Transverse colon (tissue), 4 donors: ENCODE measurements around the gene RFPL1. TPM values are rescaled to one million over a fixed set of nuclear protein-coding genes. Genes with fewer than 3 reads are reported as not detected.

Source experiments
- DNase-seq: peaks from one replicate; pipeline ENCODE4 v3.0.0-alpha.2; 2019
- H3K27ac ChIP-seq, 4 donors: fragments of 200-600 bp; sonication (generic); 2 replicates each; pipeline ENCODE4 v1.5.1; 2016 to 2018; ENCODE audit warnings: inconsistent platforms in 4 of 4
- H3K27me3 ChIP-seq: fragments of 200-600 bp; sonication (generic); 2 replicates; pipeline ENCODE4 v1.5.1; 2017; ENCODE audit warnings: inconsistent platforms
- H3K36me3 ChIP-seq, 4 donors: fragments of 200-600 bp; sonication (generic); 2 replicates each; pipeline ENCODE4 v1.5.1; 2017 to 2019; ENCODE audit warnings: inconsistent platforms in 4 of 4
- H3K4me1 ChIP-seq, 4 donors: fragments of 200-600 bp; sonication (generic); 2 replicates each; pipeline ENCODE4 v1.5.1; 2017 to 2020; ENCODE audit warnings: inconsistent platforms in 4 of 4
- H3K4me3 ChIP-seq, 4 donors: fragments of 200-600 bp; sonication (generic); 1 replicate in 1 of 4; 2 replicates in 3 of 4; pipeline versions ENCODE4 v1.5.1 to v1.6.1; 2017 to 2019; ENCODE audit warnings: inconsistent platforms in 4 of 4
- H3K9me3 ChIP-seq, 2 donors: fragments of 200-600 bp; sonication (generic); 2 replicates each; pipeline ENCODE4 v1.5.1; 2017 to 2019; ENCODE audit warnings: inconsistent platforms in 2 of 2
- CTCF ChIP-seq, 5 experiments: fragments of 200-600 bp in 3 of 5; fragments of 450-650 bp in 2 of 5; sonication (generic) in 3 of 5; IDR thresholded peaks; 1 replicate in 2 of 5; 2 replicates in 3 of 5; pipeline ENCODE4 v1.5.1; 2016 to 2017; ENCODE audit warnings: antibody characterized with exemption in 5 of 5, inconsistent platforms in 3 of 5, mild to moderate bottlenecking in 2 of 5, moderate library complexity in 1 of 5
- EP300 ChIP-seq: sonication (generic); formaldehyde crosslinking; IDR thresholded peaks from one replicate; pipeline ENCODE4 v1.6.1; 2017; ENCODE audit warnings: antibody characterized with exemption, low read depth
- POLR2A ChIP-seq: fragments of 450-650 bp; IDR thresholded peaks from one replicate; pipeline ENCODE4 v1.6.1; 2016; ENCODE audit warnings: antibody characterized with exemption, mild to moderate bottlenecking, moderate library complexity
- POLR2AphosphoS5 ChIP-seq, 3 donors: sonication (generic); formaldehyde crosslinking; IDR thresholded peaks; one replicate each; pipeline ENCODE4 v1.6.1; 2016; ENCODE audit warnings: antibody characterized with exemption in 3 of 3
- WGBS, 2 donors: methylation state at CpG; one replicate each; pipeline ENCODE4 v1.1.5; 2018; ENCODE audit warnings: low coverage in 1 of 2; 5-methylcytosine and 5-hydroxymethylcytosine counted together
- in situ Hi-C, 4 donors: fragments of 200-750 bp; cut with MboI; loops; one replicate each; pipeline versions ENCODE4 v1.15.0 to v1.15.1; 2017; ENCODE audit warnings: low sequenced_read_pairs in 3 of 4, low pct_ligation_motif_present in 1 of 4, low pct_unique_long_range_greater_than_20kb in 1 of 4
- intact Hi-C: fragments of 100-400 bp; cut with DNase I; formaldehyde crosslinking; loops from one replicate; pipeline ENCODE4 v1.15.1; 2023; ENCODE audit warnings: low total_unique reads
- total RNA-seq, 4 donors: library from RNA; depleted of rRNA; stranded (reverse); fragments of >200 nt; gene quantifications; one replicate each; pipeline ENCODE4 v1.1.0, GENCODE V29; 2016

The RFPL1 gene
- total RNA-seq, 4 donors from 2014 or later: not detected

GRCh38 chr22:29393019-29393608 is 45.3 kb upstream of the RFPL1 start:
- Histone ChIP-seq H3K36me3 (no peaks in the 10 kb centered on the region), H3K27ac (peak overlapping the region in 1 of 4 donors; percentile 7), H3K9me3 (no peaks in the 10 kb centered on the region), H3K4me3 (no peak overlapping the region), H3K4me1 (peaks cover 0 to 17% (median 11%) of the 10 kb centered on the region in 4 donors), H3K27me3 (no peaks in the 10 kb centered on the region)
- in situ Hi-C loops: loop anchor here in 2 of 4 donors (10.0 to 25.0 kb wide), 2 partner anchors 106 to 132 kb away; no protein-coding TSS in a partner anchor
- DNase-seq: no peak
- intact Hi-C loops: loop anchor here (10.0 kb wide), 1 partner anchor 132 kb away; no protein-coding TSS in a partner anchor
- TF ChIP-seq CTCF (IDR thresholded peaks at IDR 0.05): no peak
- no peak for TF ChIP-seq POLR2AphosphoS5 (IDR thresholded peaks at IDR 0.05)
- TF ChIP-seq POLR2A: no peak
- no peak for TF ChIP-seq EP300
- 73% methylated on average over 2 of the region's 2 CpGs; no CpG with 5 or more reads in 1 of the 2 donors for WGBS, 2 donors

GRCh38 chr22:29394931-29395581 is 43.3 kb upstream of the RFPL1 start:
- Histone ChIP-seq H3K4me3 (no peak overlapping the region), H3K36me3 (no peaks in the 10 kb centered on the region), H3K9me3 (no peaks in the 10 kb centered on the region), H3K27me3 (no peaks in the 10 kb centered on the region), H3K4me1 (peaks cover 0 to 10% (median 5%) of the 10 kb centered on the region in 4 donors), H3K27ac (no peak overlapping the region)
- intact Hi-C loops: loop anchor here (10.0 kb wide), 1 partner anchor 130 kb away; no protein-coding TSS in a partner anchor
- in situ Hi-C loops: loop anchor here in 2 of 4 donors (10.0 to 25.0 kb wide), 2 partner anchors 108 to 130 kb away; no protein-coding TSS in a partner anchor
- WGBS, 2 donors: 0 to 6% methylated on average over 1 to 10 of the region's 10 CpGs
- peak; percentile 78 for DNase-seq
- TF ChIP-seq POLR2A (no peak), POLR2AphosphoS5 (IDR thresholded peaks at IDR 0.05) (no peak), EP300 (no peak), CTCF (IDR thresholded peaks at IDR 0.05) (peak; percentile 75 to 82 (median 80))

- no peaks in the 10 kb centered on the region for H3K27me3 ChIP-seq
- H3K4me1 ChIP-seq: peaks cover 0 to 10% (median 5%) of the 10 kb centered on the region in 4 donors
- H3K4me3 ChIP-seq: no peak overlapping the region
- H3K27ac ChIP-seq: no peak overlapping the region
- no peak for DNase-seq
- H3K9me3 ChIP-seq: no peaks in the 10 kb centered on the region
- intact Hi-C loops (loop anchor here (10.0 kb wide), 1 partner anchor 129 kb away; no protein-coding TSS in a partner anchor), in situ Hi-C loops (loop anchor here in 2 of 4 donors (10.0 to 25.0 kb wide), 2 partner anchors 109 to 129 kb away; no protein-coding TSS in a partner anchor)
- H3K36me3 ChIP-seq: no peaks in the 10 kb centered on the region
- 14 to 30% methylated on average over 1 to 2 of the region's 2 CpGs for WGBS, 2 donors
- TF ChIP-seq POLR2AphosphoS5 (IDR thresholded peaks at IDR 0.05): no peak
- no peak for TF ChIP-seq EP300
- TF ChIP-seq CTCF (IDR thresholded peaks at IDR 0.05): no peak
- no peak for TF ChIP-seq POLR2A
Measured at GRCh38 chr22:29396126-29396525, 42.3 kb upstream of the RFPL1 start.

GRCh38 chr22:29397791-29398190 is 40.6 kb upstream of the RFPL1 start:
- H3K4me3 ChIP-seq: no peak overlapping the region
- DNase-seq: no peak
- TF ChIP-seq EP300: no peak
- TF ChIP-seq CTCF (IDR thresholded peaks at IDR 0.05): no peak
- TF ChIP-seq POLR2A: no peak
- no peak for TF ChIP-seq POLR2AphosphoS5 (IDR thresholded peaks at IDR 0.05)
- H3K9me3 ChIP-seq: no peaks in the 10 kb centered on the region
- H3K4me1 ChIP-seq: peaks cover 0 to 10% (median 4%) of the 10 kb centered on the region in 4 donors
- H3K27me3 ChIP-seq: no peaks in the 10 kb centered on the region
- no peak overlapping the region for H3K27ac ChIP-seq
- no peaks in the 10 kb centered on the region for H3K36me3 ChIP-seq
- intact Hi-C loops (loop anchor here (10.0 kb wide), 1 partner anchor 127 kb away; no protein-coding TSS in a partner anchor), in situ Hi-C loops (loop anchor here in 2 of 4 donors (10.0 to 25.0 kb wide), 2 partner anchors 110 to 127 kb away; no protein-coding TSS in a partner anchor)
- WGBS, 2 donors: 91% methylated on average over 6 of the region's 6 CpGs; no CpG with 5 or more reads in 1 of the 2 donors
